Activated T-helper 17 cell treated with anti-CD3 and anti-CD28 coated beads, Interleukin-2, amount 50 U/mL, for 72 hours (primary cell): ENCODE data around the gene AGBL1. TPM values are rescaled to one million over a fixed set of nuclear protein-coding genes. Genes with fewer than 3 reads are reported as not detected.

Experiments used
- ATAC-seq: fragments of 150-1000 bp; cut with Tn5 transposase; replicated peaks from 2 replicates; pipeline ENCODE4 v1.10.0; 2021; ENCODE audit warnings: mild to moderate bottlenecking, moderate library complexity
- H3K27ac Mint-ChIP-seq: one replicate; pipeline ENCODE4 v1.8.0; 2022; ENCODE audit warnings: mixed read lengths
- H3K27me3 Mint-ChIP-seq: one replicate; pipeline ENCODE4 v1.8.0; 2022; ENCODE audit warnings: mixed read lengths
- H3K36me3 Mint-ChIP-seq: one replicate; pipeline ENCODE4 v1.8.0; 2022; ENCODE audit warnings: low read depth, mild to moderate bottlenecking, mixed read lengths
- H3K4me1 Mint-ChIP-seq: one replicate; pipeline ENCODE4 v1.8.0; 2022; ENCODE audit warnings: mixed read lengths
- H3K4me3 Mint-ChIP-seq: one replicate; pipeline ENCODE4 v1.8.0; 2022; ENCODE audit warnings: mild to moderate bottlenecking, mixed read lengths
- H3K9me3 Mint-ChIP-seq: one replicate; pipeline ENCODE4 v1.8.0; 2022; ENCODE audit warnings: mixed read lengths
- total RNA-seq, 2 donors: library from RNA; stranded (reverse); gene quantifications; one replicate each; pipeline ENCODE4 v1.2.3, GENCODE V29; 2022

AGBL1 gene
- total RNA-seq, 2 donors from 2014 or later = 0.19 TPM; not detected in 1

DNA sequence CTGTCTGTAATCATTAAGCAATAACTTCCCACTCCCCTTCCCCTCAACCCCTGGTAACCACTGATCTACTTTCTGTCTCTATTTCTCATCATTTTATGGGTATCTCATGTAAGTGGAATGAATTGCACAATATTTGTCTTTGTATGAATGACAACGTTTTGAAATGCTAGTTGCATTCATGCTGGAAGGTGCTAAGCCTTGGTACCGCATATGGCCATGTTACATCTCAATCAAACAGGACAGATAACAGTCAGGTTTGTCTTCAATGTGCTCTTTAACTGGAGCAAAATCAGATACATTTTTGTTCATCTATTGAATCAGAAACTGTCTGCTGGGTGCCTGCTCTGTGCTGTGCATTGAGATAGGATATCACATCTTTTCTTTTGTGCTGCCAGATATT, 134.2 kb downstream of the AGBL1 start:
- H3K4me3 Mint-ChIP-seq = no peak overlapping the region

DNA sequence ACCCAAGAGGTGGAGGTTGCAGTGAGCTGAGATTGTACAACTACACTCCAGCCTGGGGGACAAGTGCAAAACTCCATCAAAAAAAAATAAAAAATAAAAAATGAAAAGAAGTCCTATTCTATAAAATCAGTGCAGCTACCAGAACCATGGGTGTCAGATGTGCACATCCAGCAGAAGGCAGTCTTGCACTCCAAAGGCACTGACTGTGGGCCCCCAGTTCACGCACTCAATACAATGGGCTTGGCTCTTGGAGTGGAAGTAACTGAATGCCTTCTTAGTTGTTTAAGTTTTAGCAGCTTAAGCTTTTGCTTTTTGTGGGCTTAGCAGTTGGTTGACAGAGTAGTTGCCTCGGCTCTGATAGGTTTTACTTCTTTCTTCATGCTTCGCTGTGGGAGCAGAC, 141.4 kb downstream of the AGBL1 start:
- ATAC-seq = no peak
- Mint-ChIP-seq H3K4me1 (no peaks in the 10 kb centered on the region), H3K27ac (no peak overlapping the region), H3K4me3 (no peak overlapping the region), H3K36me3 (no peaks in the 10 kb centered on the region), H3K9me3 (peaks cover 15% of the 10 kb centered on the region), H3K27me3 (peaks cover 19% of the 10 kb centered on the region)

More for the DNA sequence above, 134.2 kb downstream of the AGBL1 start:
- Mint-ChIP-seq H3K4me1 (no peaks in the 10 kb centered on the region), H3K27ac (no peak overlapping the region), H3K36me3 (no peaks in the 10 kb centered on the region), H3K9me3 (peaks cover 15% of the 10 kb centered on the region), H3K27me3 (peaks cover 46% of the 10 kb centered on the region)
- no peak for ATAC-seq

DNA sequence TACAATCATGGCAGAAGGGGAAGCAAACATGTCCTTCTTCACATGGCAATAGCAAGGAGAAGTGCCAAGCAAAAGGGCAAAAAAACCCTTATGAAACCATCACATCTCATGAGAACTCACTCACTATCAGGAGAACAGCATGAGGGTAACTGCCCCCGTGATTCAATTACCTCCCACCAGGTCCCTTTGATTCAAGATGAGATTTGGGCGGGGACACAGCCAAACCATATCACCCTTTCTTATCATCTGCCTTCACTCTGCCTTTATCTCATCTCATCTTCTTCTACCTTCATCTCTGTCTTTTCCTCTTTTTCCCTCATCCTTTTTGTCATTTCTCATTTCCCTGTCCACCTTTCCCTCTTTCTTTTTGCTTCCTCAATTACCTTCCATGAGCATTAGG, 149.6 kb downstream of the AGBL1 start:
- no peak for ATAC-seq
- no peaks in the 10 kb centered on the region for H3K4me1 Mint-ChIP-seq

DNA sequence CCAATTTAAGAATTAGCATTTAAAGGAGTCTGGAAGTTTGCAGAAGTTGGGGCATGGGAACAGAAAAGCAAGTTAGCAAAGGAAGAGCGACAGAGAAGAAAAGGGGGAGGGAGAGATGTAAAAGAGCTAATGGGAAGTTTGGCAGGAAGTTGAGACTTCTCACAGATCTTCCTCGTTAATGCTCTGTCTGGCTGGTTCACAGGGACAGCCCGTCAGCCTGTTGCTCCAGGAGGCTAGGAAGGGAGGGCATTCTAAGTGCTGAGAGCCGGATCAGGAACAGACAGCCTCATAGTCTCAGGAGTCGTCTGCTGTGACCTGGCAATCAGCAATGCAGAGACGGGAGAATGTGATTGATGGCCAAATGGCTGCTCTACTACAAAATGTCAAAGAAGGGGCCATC, 150.3 kb downstream of the AGBL1 start:
- peaks cover 42% of the 10 kb centered on the region for H3K27me3 Mint-ChIP-seq
- H3K36me3 Mint-ChIP-seq = no peaks in the 10 kb centered on the region
- H3K4me3 Mint-ChIP-seq = no peak overlapping the region
- H3K27ac Mint-ChIP-seq = no peak overlapping the region
- H3K4me1 Mint-ChIP-seq = no peaks in the 10 kb centered on the region
- no peak for ATAC-seq
- H3K9me3 Mint-ChIP-seq = no peaks in the 10 kb centered on the region

More for the DNA sequence above, 149.6 kb downstream of the AGBL1 start:
- H3K27me3 Mint-ChIP-seq = peaks cover 38% of the 10 kb centered on the region
- no peak overlapping the region for H3K4me3 Mint-ChIP-seq
- no peaks in the 10 kb centered on the region for H3K9me3 Mint-ChIP-seq
- no peaks in the 10 kb centered on the region for H3K36me3 Mint-ChIP-seq
- no peak overlapping the region for H3K27ac Mint-ChIP-seq

DNA sequence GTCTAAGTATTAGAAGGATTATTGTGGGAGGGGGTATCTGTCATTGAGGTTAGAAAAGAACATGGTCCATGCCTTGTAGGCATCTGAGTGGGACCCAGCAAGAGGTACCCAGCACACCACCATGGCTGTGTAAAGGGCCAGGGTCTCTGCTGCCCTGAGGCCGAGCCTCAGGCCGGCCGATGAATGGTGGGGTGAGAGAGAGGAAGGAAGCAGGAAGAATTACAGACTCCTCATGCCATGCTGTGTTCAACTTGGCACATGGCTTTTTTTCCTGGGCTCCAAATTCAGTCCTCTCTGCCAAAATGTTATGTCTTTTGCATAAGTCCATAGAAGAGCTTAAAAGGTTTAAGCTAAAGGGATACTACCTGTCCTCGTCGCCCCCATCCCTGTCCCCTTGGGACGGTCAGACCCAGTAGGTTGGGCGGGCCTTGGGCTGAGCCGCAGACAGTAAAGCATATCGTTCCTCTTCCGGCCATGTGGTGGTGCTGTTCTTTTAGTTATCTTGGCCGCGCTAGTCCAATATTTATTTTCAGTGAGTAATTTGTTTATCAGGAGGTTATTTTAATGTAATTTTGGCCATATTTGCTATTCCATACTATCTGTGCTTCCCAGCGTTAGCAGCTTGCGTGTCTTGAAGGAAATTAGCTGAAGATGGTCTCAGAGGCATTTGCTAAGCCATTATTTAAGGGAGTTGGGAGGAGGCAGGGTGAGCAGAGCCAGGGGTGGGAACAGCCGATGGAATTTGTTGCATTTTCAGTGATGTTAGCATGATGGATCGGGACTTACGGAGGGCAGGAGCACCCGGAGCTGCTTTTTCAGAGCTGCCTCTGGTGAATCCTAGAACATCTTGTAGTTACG, 152.4 kb downstream of the AGBL1 start:
- peaks cover 42% of the 10 kb centered on the region for H3K27me3 Mint-ChIP-seq

DNA sequence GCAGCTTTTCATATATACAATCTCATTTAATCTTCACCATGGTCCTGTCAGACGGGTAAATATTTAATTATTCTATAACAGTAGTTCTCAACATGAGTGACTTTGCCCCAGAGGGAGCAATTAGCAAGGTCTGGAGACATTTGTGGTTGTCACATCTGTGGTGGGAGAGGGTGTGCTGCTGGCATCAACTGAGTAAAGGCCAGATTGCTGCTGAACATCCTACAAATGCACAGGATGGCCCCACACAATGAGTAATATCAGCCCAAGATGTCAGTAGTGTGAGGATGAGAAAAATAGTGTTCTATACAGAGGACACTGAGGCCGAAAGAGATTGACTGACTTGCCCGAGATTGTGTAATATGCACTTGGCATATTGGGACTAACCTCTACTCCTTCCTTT, 156.0 kb downstream of the AGBL1 start:
- no peak for ATAC-seq

More for the DNA sequence above, 152.4 kb downstream of the AGBL1 start:
- peaks cover 3% of the 10 kb centered on the region for H3K4me1 Mint-ChIP-seq
- ATAC-seq = peak; percentile 59
- peak overlapping the region; percentile 8 for H3K4me3 Mint-ChIP-seq
- H3K36me3 Mint-ChIP-seq = no peaks in the 10 kb centered on the region
- H3K27ac Mint-ChIP-seq = no peak overlapping the region
- H3K9me3 Mint-ChIP-seq = no peaks in the 10 kb centered on the region

DNA sequence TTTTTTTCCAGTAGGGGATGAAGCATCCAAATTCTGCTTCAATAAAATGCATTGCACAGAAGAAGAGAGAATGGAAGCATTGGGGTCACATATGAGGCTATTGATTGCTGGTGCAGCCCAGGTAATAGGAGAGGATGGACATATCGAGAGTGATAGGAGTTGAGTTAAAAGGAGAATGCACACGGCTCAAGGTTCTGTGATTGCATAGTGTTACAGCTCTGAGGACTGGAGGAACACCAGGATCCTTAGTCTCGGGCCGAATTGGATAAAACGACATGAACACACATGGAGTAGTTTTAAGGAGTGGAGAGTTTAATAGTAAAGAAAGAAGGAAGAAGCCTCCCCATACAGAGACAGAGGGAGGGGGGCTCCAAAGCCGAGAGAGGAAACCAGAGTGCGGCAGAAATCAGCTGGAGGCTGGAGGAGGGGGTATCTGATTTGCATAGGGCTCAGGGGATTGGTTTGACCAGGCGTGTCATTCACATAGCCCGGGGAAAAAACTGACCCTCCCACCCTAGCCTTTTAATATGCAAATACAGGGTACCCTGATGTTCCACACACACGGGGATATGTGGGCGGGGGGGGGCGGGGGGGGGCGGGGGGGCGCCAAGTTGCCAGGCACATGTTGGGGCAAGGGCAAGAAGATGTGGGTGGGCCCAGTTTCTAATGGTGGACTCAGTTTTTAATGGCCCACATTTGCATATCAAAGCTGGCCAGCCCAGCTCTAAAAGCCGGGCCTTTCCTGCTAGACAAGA, 156.9 kb downstream of the AGBL1 start:
- no peaks in the 10 kb centered on the region for H3K9me3 Mint-ChIP-seq
- H3K27me3 Mint-ChIP-seq = peaks cover 27% of the 10 kb centered on the region
- H3K27ac Mint-ChIP-seq = no peak overlapping the region

More for the DNA sequence above, 156.0 kb downstream of the AGBL1 start:
- Mint-ChIP-seq H3K9me3 (no peaks in the 10 kb centered on the region), H3K4me1 (peaks cover 3% of the 10 kb centered on the region), H3K4me3 (no peak overlapping the region), H3K27me3 (peaks cover 27% of the 10 kb centered on the region), H3K36me3 (no peaks in the 10 kb centered on the region), H3K27ac (no peak overlapping the region)

DNA sequence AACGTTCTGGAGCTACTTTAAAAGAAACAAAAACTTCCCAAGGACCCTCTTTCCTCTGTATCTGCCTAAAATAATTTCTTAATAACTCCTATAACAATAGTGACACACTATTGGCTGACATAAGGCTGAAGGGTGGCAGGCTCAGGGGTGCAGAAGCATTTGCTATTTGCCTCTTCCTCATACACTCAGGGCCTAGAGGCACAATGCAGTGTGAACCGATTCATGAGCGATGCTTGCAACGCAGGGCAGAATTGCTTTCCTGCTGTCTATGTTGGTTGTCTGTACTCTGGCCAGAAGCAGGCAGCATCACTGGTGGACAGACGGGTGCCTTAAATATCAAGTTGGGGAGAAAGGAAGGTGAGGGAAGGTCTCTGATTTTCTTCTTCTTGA, 157.4 kb downstream of the AGBL1 start:
- no peak overlapping the region for H3K4me3 Mint-ChIP-seq
- no peaks in the 10 kb centered on the region for H3K36me3 Mint-ChIP-seq
- no peak overlapping the region for H3K27ac Mint-ChIP-seq
- H3K27me3 Mint-ChIP-seq = peaks cover 21% of the 10 kb centered on the region
- peaks cover 3% of the 10 kb centered on the region for H3K4me1 Mint-ChIP-seq
- no peak for ATAC-seq
- H3K9me3 Mint-ChIP-seq = no peaks in the 10 kb centered on the region

More for the DNA sequence above, 156.9 kb downstream of the AGBL1 start:
- H3K36me3 Mint-ChIP-seq = no peaks in the 10 kb centered on the region
- no peak for ATAC-seq
- peaks cover 3% of the 10 kb centered on the region for H3K4me1 Mint-ChIP-seq
- H3K4me3 Mint-ChIP-seq = no peak overlapping the region

DNA sequence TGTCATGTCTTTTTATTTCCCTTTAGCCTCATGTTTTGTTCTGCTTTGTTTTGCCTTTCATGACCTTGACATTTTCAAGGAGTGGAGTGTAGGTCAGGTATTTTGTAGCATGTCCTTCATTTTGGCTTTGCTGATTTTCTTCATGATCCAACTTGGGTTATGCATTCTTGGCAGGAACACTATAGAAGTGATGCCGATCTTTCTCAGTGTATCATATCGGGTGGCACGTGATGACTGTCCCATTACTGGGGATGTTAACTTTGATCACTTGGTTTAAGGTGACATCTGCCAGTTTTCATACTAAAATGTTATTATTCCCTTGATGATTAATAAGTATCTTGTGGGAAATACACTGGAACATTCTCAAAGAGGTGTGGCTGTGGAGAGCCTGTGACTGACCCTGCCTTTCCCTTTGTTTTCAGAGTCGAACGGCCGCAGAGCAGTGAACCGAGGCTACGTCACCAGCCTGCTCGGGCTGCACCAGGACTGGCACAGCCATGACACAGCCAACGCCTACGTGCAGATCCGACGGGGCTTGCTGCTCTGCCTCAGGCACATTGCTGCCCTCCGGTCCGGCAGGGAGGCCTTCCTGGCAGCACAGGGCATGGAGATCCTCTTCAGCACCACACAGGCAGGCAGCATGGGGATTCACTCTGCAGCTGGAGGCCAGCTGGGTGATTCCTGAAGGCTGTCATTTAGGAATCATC, 167.7 kb downstream of the AGBL1 start:
- H3K4me3 Mint-ChIP-seq = no peak overlapping the region
- no peaks in the 10 kb centered on the region for H3K4me1 Mint-ChIP-seq
- no peaks in the 10 kb centered on the region for H3K36me3 Mint-ChIP-seq
- H3K9me3 Mint-ChIP-seq = no peaks in the 10 kb centered on the region
- H3K27ac Mint-ChIP-seq = no peak overlapping the region
- H3K27me3 Mint-ChIP-seq = peaks cover 3% of the 10 kb centered on the region
- ATAC-seq = no peak

DNA sequence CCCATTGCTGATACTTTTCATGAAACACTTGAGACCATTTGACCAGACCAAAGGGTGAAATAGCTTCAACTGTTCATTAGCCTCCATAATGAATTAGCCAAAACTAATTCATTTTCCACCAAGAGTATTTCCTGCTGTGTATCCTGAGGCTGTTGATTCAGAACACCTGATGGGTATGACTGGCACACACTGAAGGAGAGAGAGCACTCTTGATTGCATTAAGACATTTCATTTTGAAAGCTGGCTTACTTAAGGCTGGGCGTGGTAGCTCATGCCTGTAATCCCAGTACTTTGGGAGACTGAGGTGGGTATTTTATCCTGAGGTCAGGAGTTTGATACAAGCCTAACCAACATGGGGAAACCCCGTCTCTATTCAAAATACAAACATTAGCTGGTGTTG, 175.6 kb downstream of the AGBL1 start:
- no peaks in the 10 kb centered on the region for H3K4me1 Mint-ChIP-seq
- H3K4me3 Mint-ChIP-seq = no peak overlapping the region
- no peaks in the 10 kb centered on the region for H3K27me3 Mint-ChIP-seq
- no peak for ATAC-seq
- no peak overlapping the region for H3K27ac Mint-ChIP-seq
- no peaks in the 10 kb centered on the region for H3K36me3 Mint-ChIP-seq
- H3K9me3 Mint-ChIP-seq = peaks cover 3% of the 10 kb centered on the region

DNA sequence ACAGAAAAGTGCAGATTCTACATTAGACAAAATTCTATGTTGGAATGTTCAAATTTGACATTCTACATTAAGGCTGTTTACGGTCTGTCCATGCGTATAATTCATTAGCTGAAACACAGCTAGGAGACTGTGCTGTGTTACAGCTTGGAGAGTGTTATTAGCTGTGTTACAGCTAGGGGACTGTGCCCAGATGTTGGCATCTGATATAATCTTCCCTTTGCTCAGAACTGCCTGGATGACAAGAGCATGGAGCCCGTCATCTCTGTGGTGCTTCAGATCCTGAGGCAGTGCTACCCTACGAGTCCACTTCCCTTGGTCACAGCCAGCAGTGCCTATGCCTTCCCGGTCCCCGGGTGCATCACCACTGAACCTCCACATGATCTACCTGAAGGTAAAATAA, 177.0 kb downstream of the AGBL1 start:
- no peaks in the 10 kb centered on the region for H3K36me3 Mint-ChIP-seq
- peaks cover 3% of the 10 kb centered on the region for H3K9me3 Mint-ChIP-seq
- H3K27me3 Mint-ChIP-seq = no peaks in the 10 kb centered on the region
- H3K27ac Mint-ChIP-seq = no peak overlapping the region
- H3K4me1 Mint-ChIP-seq = no peaks in the 10 kb centered on the region
- no peak for ATAC-seq
- H3K4me3 Mint-ChIP-seq = no peak overlapping the region

DNA sequence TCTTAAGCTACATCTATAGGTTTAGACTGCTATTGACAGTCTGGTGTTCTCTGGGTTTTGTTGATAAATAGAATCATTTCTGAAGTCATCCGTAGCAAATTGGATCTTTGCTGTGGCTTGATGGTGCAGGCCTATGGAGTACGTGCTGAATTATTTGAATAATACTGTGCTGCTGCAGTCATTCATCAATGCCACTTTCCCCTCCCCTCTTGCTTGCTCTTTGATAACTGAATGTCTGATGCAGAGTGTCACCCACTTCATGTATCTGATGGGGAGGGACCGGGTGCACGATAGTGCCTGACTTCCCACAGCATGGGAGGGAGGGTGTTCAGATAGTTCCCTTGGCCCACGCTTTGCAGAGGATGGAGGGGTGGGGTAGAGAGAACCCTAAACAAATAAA, 179.9 kb downstream of the AGBL1 start:
- H3K4me3 Mint-ChIP-seq = no peak overlapping the region
- H3K27ac Mint-ChIP-seq = no peak overlapping the region
- H3K36me3 Mint-ChIP-seq = no peaks in the 10 kb centered on the region
- H3K9me3 Mint-ChIP-seq = peaks cover 3% of the 10 kb centered on the region
- no peak for ATAC-seq
- no peaks in the 10 kb centered on the region for H3K4me1 Mint-ChIP-seq
- H3K27me3 Mint-ChIP-seq = no peaks in the 10 kb centered on the region

DNA sequence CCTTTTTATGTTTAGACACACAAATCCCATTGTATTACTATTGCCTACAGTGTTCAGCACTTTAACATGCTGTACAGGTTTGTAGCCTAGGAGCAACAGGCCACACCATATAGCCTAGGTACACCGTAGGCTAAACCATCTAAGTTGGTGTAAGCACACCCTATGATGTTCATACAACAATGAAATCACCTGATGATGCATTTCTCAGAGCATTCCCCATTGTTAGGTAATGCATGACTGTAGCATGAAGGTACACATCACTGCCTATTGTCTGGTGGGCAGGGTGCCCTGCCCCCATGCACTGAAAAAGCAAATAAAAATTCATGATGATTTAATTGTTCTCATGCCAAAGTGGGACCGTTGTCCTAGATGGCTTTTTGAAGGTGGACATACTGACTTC, 183.6 kb downstream of the AGBL1 start:
- Mint-ChIP-seq H3K4me1 (no peaks in the 10 kb centered on the region), H3K27ac (no peak overlapping the region), H3K27me3 (no peaks in the 10 kb centered on the region), H3K4me3 (no peak overlapping the region), H3K36me3 (no peaks in the 10 kb centered on the region), H3K9me3 (no peaks in the 10 kb centered on the region)
- no peak for ATAC-seq

DNA sequence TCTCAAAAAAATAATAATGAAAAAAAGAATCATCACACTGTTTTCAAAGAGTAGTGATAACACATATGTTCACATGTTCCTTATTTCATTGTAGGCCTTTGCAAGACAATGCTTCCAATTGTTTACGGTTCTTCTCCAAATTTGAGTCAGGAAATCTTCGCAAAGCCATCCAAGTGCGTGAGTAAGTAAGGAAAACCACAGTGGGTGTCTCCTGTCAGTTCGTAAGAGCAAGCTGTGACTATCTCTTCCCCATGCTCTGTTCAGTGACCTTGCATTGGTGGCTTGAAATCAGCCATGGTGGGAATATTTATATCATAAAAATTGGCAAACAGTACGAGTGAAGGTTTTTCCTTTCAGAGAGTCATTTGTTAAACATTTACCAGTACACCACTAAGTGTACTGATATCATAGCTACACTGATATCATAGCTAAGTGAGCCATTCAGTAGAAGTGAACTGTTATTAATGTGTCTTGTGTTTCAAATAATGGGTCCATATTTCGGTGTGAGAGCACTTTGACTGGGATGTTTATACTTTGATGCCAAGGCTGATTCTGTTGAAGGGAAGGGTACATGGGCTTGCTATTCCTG, 187.3 kb downstream of the AGBL1 start:
- H3K4me1 Mint-ChIP-seq = no peaks in the 10 kb centered on the region
- H3K27me3 Mint-ChIP-seq = peaks cover 10% of the 10 kb centered on the region
- H3K4me3 Mint-ChIP-seq = no peak overlapping the region
- H3K9me3 Mint-ChIP-seq = no peaks in the 10 kb centered on the region
- ATAC-seq = no peak
- H3K27ac Mint-ChIP-seq = no peak overlapping the region
- H3K36me3 Mint-ChIP-seq = no peaks in the 10 kb centered on the region
